Hindlimb muscle (tissue), 1 donor: ENCODE data around the gene ADAM29. TPM values are rescaled to one million over a fixed set of nuclear protein-coding genes. Genes with fewer than 3 reads are reported as not detected.
"Not testable (repeated sequence)": the region's sequence is repeated elsewhere in the genome, so short reads cannot be mapped to it uniquely, and the experiment has no call there.

ENCODE experiments used
- DNase-seq: peaks from one replicate; pipeline ENCODE4 v3.0.0-alpha.2; 2013
- polyA plus RNA-seq: library from polyadenylated mRNA; unstranded; fragments of 120-200 nt; gene quantifications from one replicate; pipeline ENCODE4 v1.2.1, GENCODE V29; 2013; ENCODE audit not compliant: insufficient read length

ADAM29 gene
- not detected for polyA plus RNA-seq

- DNase-seq, result no peak
Observed at GRCh38 chr4:174918058-174918457, at the start of gene ADAM29. TSS of gene ADAM29 (plus strand) at chr4:174918358. CDS start at chr4:174975526, 57,168 bp downstream.

- no peak for DNase-seq
Observed at GRCh38 chr4:174869339-174869738, 48.8 kb upstream of the ADAM29 start.

- DNase-seq, result no peak
Observed at GRCh38 chr4:174870311-174870710, 47.8 kb upstream of the ADAM29 start.

GRCh38 chr4:174871407-174871806 is 46.8 kb upstream of the ADAM29 start:
- DNase-seq, result no peak

- DNase-seq, result not testable (repeated sequence)
Observed at GRCh38 chr4:174873146-174873545, 45.0 kb upstream of the ADAM29 start.

- DNase-seq, result no peak
Observed at GRCh38 chr4:174873931-174874330, 44.2 kb upstream of the ADAM29 start.

- DNase-seq, result no peak
Observed at GRCh38 chr4:174874898-174875297, 43.3 kb upstream of the ADAM29 start.

- DNase-seq, result no peak
Observed at GRCh38 chr4:174880001-174880400, 38.2 kb upstream of the ADAM29 start.

- DNase-seq, result no peak
Observed at GRCh38 chr4:174882317-174882992, 35.7 kb upstream of the ADAM29 start.

GRCh38 chr4:174907508-174907907 is 10.7 kb upstream of the ADAM29 start:
- no peak for DNase-seq

GRCh38 chr4:174910271-174910670 is 7.9 kb upstream of the ADAM29 start:
- no peak for DNase-seq

- DNase-seq, result no peak
Observed at GRCh38 chr4:174912919-174913543, 5.1 kb upstream of the ADAM29 start.

GRCh38 chr4:174919886-174920423 is 1.8 kb downstream of the ADAM29 start:
- no peak for DNase-seq

GRCh38 chr4:174926958-174927357 is 8.8 kb downstream of the ADAM29 start:
- no peak for DNase-seq

- DNase-seq, result no peak
Observed at GRCh38 chr4:174928174-174928573, 10.0 kb downstream of the ADAM29 start.

- no peak for DNase-seq
Observed at GRCh38 chr4:174928575-174929253, 10.6 kb downstream of the ADAM29 start.

GRCh38 chr4:174929346-174929745 is 11.2 kb downstream of the ADAM29 start:
- DNase-seq, result no peak

GRCh38 chr4:174930895-174931294 is 12.7 kb downstream of the ADAM29 start:
- DNase-seq, result no peak

- no peak for DNase-seq
Observed at GRCh38 chr4:174933083-174933482, 14.9 kb downstream of the ADAM29 start.

GRCh38 chr4:174934360-174934759 is 16.2 kb downstream of the ADAM29 start:
- no peak for DNase-seq

- no peak for DNase-seq
Observed at GRCh38 chr4:174935607-174936006, 17.4 kb downstream of the ADAM29 start.

GRCh38 chr4:174940002-174940401 is 21.8 kb downstream of the ADAM29 start:
- DNase-seq, result no peak

GRCh38 chr4:174946246-174946645 is 28.1 kb downstream of the ADAM29 start:
- no peak for DNase-seq

- no peak for DNase-seq
Observed at GRCh38 chr4:174948826-174949225, 30.7 kb downstream of the ADAM29 start.
